DND-41 (cell line): ENCODE data around the gene PANX2.

Source experiments
- ATAC-seq: fragments of 200-7000 bp; cut with Tn5 transposase; 3 replicates; pipeline ENCODE4 v1.9.1; 2021; ENCODE audit warnings: low read depth; ENCODE audit not compliant: insufficient read depth
- DNase-seq: peaks from one replicate; pipeline ENCODE4 v3.0.0-alpha.2; 2020
- H2AFZ ChIP-seq: 2 replicates; pipeline ENCODE4 v1.6.0; 2012; ENCODE audit warnings: low read depth, low read length
- H3K27ac ChIP-seq: 2 replicates; pipeline ENCODE4 v1.5.1; 2012; ENCODE audit warnings: low read length, inconsistent platforms
- H3K27me3 ChIP-seq: fragments of 200-600 bp; sonication (generic); 2 replicates; pipeline ENCODE4 v1.6.0; 2012; ENCODE audit warnings: low read length, mild to moderate bottlenecking, inconsistent platforms; ENCODE audit not compliant: insufficient read depth, poor library complexity
- H3K36me3 ChIP-seq: 2 replicates; pipeline ENCODE4 v1.5.1; 2012; ENCODE audit warnings: low read length, inconsistent platforms; ENCODE audit not compliant: insufficient read depth
- H3K4me1 ChIP-seq: 2 replicates; pipeline ENCODE4 v1.5.1; 2012; ENCODE audit warnings: mild to moderate bottlenecking, low read length; ENCODE audit not compliant: insufficient read depth
- H3K4me2 ChIP-seq: 2 replicates; pipeline ENCODE4 v1.6.0; 2012; ENCODE audit warnings: mild to moderate bottlenecking, moderate library complexity, low read length, inconsistent platforms; ENCODE audit not compliant: insufficient read depth
- H3K4me3 ChIP-seq, 2 experiments: fragments of 200-600 bp in 1 of 2; shearing (Covaris generic) in 1 of 2; 2 replicates each; pipeline ENCODE4 v1.5.1; 2012 to 2016; ENCODE audit warnings: inconsistent platforms in 2 of 2, low read length in 2 of 2, mild to moderate bottlenecking in 2 of 2, low read depth in 1 of 2, moderate library complexity in 1 of 2
- H3K79me2 ChIP-seq: 2 replicates; pipeline ENCODE4 v1.6.0; 2012; ENCODE audit warnings: low read length, inconsistent platforms; ENCODE audit not compliant: insufficient read depth
- H3K9ac ChIP-seq: 2 replicates; pipeline ENCODE4 v1.6.0; 2012; ENCODE audit warnings: low read depth, mild to moderate bottlenecking, inconsistent platforms, low read length, moderate library complexity
- H3K9me3 ChIP-seq: 2 replicates; pipeline ENCODE4 v1.5.1; 2012; ENCODE audit warnings: low read length, moderate library complexity, mild to moderate bottlenecking, inconsistent platforms; ENCODE audit not compliant: insufficient read depth, severe bottlenecking
- H4K20me1 ChIP-seq: 2 replicates; pipeline ENCODE4 v1.6.0; 2012; ENCODE audit warnings: low read length; ENCODE audit not compliant: insufficient read depth
- CTCF ChIP-seq: IDR thresholded peaks from 2 replicates; pipeline ENCODE4 v1.5.1; 2012; ENCODE audit warnings: borderline replicate concordance, low read length, moderate library complexity, mild to moderate bottlenecking; ENCODE audit not compliant: poor library complexity, severe bottlenecking; ENCODE audit errors: extremely low read depth
- EZH2 ChIP-seq: IDR thresholded peaks from 3 replicates; pipeline ENCODE4 v1.6.1; 2012; ENCODE audit warnings: borderline replicate concordance, low read depth, mild to moderate bottlenecking, moderate library complexity, low read length, inconsistent platforms; ENCODE audit not compliant: severe bottlenecking

The PANX2 gene

GRCh38 chr22:50176850-50177536, 6.5 kb downstream of the PANX2 start:
- ATAC-seq (no peak), DNase-seq (no peak)
- no peaks in the 10 kb centered on the region for H3K9me3 ChIP-seq
- no peaks in the 10 kb centered on the region for H3K79me2 ChIP-seq
- H2AFZ ChIP-seq, result no peak overlapping the region
- no peaks in the 10 kb centered on the region for H3K36me3 ChIP-seq
- H3K27me3 ChIP-seq, result peaks cover 8% of the 10 kb centered on the region
- H3K27ac ChIP-seq, result no peak overlapping the region
- H4K20me1 ChIP-seq, result no peaks in the 10 kb centered on the region
- no peaks in the 10 kb centered on the region for H3K4me1 ChIP-seq
- H3K4me2 ChIP-seq, result no peak overlapping the region
- TF ChIP-seq EZH2, result no peak
- TF ChIP-seq CTCF, result no peak
- no peak overlapping the region for H3K9ac ChIP-seq
- H3K4me3 ChIP-seq, result no peak overlapping the region

- no peaks in the 10 kb centered on the region for H3K4me1 ChIP-seq
- H3K27me3 ChIP-seq, result peaks cover 8% of the 10 kb centered on the region
- no peak for ATAC-seq
- no peak for DNase-seq
- no peaks in the 10 kb centered on the region for H3K9me3 ChIP-seq
- H3K79me2 ChIP-seq, result no peaks in the 10 kb centered on the region
- H2AFZ ChIP-seq, result no peak overlapping the region
- no peak overlapping the region for H3K4me3 ChIP-seq
- no peaks in the 10 kb centered on the region for H3K36me3 ChIP-seq
- no peaks in the 10 kb centered on the region for H4K20me1 ChIP-seq
- TF ChIP-seq EZH2, result no peak
- no peak for TF ChIP-seq CTCF
- H3K27ac ChIP-seq, result no peak overlapping the region
- H3K4me2 ChIP-seq, result no peak overlapping the region
- H3K9ac ChIP-seq, result no peak overlapping the region
Observed at GRCh38 chr22:50177537-50178470, 7.3 kb downstream of the PANX2 start.

- Histone ChIP-seq H3K4me1 (no peaks in the 10 kb centered on the region), H3K4me2 (no peak overlapping the region), H2AFZ (no peak overlapping the region), H4K20me1 (no peaks in the 10 kb centered on the region), H3K27ac (no peak overlapping the region), H3K36me3 (no peaks in the 10 kb centered on the region), H3K79me2 (no peaks in the 10 kb centered on the region), H3K9me3 (no peaks in the 10 kb centered on the region), H3K9ac (no peak overlapping the region), H3K27me3 (peaks cover 5% of the 10 kb centered on the region), H3K4me3 (no peak overlapping the region)
- ATAC-seq (no peak), DNase-seq (no peak)
- no peak for TF ChIP-seq CTCF
- no peak for TF ChIP-seq EZH2
Observed at GRCh38 chr22:50178471-50178864, 7.9 kb downstream of the PANX2 start.
